Heart left ventricle (tissue), 13 donors: ENCODE results near the gene MED27.

Source experiments
- POLR2A ChIP-seq, 2 donors: fragments of 450-650 bp; IDR thresholded peaks; one replicate each; pipeline ENCODE4 v1.6.1; 2017; ENCODE audit warnings: antibody characterized with exemption in 2 of 2, mild to moderate bottlenecking in 2 of 2, moderate library complexity in 2 of 2
- TF ChIP-seq, protein P1 (sequence below), 12 donors: fragments of 200-600 bp; sonication (generic) in 4 of 12; IDR thresholded peaks; one replicate each; pipeline versions ENCODE4 v1.5.0 to v1.8.0; 2018 to 2022; ENCODE audit warnings: antibody characterized with exemption in 12 of 12, mild to moderate bottlenecking in 5 of 12
- donor health status: ischemic (EF 13 %, LVEDD 7.1; RV severe dilation, severe dysfunction).
- donor health status: DM: no; HTN: yes; CAD: no.
- donor health status: DM: no; HTN: no; CAD: no.
- donor health status: ischemic (EF 25% LVEDD 6.9; RV normal size, moderate dysfunction).
- donor health status: ischemic (EF 25% LVEDD 5.7; RV mildly dilated, moderate dysfunction).
- donor health status: ischemic (EF 35%, LVEDD 5.7; RV mildly dilated, moderate dysfunction).
- donor health status: nonischemic (EF 11% LVEDD 7.7; RV severe dilation, severe dysfunction).
- donor health status: DM: yes; HTN: yes; CAD: no.
- donor health status: PGD.
- donor health status: ischemic (EF 29% LVEDD 5.4; RV normal size, mild dysfunction).
- donor health status: nonischemic (EF 23%, LVEDD 6.1; RV moderate dilation, normal function).

DNA sequence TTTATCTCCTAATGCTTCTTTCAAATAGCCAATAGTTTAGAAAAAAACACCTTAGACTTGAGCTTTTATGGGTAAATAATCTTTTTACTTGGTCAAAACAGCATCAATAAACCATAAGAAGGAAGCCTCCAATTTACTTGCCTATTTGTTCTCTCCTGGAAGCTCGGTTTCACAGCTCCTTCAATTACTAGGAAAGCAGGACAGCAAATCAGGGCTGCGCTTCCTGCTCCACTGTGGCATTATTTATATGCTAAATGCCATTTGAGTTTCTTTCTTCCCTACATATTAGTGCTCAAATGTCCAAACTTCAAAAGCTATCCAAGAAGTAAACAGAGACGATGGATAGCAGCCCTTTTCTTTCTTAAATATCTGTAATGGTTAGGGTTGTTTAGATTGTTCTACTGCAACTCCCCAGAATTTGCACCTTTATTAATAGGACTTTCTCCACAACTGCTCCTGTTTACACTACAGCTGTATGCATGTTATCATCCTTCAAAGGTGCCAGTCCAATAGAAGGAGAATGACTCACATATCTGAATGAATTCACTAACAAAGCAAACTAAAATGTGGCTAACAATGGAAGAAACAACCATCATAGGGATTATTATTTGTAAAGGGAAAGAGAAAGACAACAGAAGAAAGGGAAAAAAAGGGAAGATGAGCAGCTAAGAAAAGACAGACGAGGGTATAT, 58.7 kb downstream of the MED27 start:
- TF ChIP-seq, protein P1, sequence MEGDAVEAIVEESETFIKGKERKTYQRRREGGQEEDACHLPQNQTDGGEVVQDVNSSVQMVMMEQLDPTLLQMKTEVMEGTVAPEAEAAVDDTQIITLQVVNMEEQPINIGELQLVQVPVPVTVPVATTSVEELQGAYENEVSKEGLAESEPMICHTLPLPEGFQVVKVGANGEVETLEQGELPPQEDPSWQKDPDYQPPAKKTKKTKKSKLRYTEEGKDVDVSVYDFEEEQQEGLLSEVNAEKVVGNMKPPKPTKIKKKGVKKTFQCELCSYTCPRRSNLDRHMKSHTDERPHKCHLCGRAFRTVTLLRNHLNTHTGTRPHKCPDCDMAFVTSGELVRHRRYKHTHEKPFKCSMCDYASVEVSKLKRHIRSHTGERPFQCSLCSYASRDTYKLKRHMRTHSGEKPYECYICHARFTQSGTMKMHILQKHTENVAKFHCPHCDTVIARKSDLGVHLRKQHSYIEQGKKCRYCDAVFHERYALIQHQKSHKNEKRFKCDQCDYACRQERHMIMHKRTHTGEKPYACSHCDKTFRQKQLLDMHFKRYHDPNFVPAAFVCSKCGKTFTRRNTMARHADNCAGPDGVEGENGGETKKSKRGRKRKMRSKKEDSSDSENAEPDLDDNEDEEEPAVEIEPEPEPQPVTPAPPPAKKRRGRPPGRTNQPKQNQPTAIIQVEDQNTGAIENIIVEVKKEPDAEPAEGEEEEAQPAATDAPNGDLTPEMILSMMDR (IDR thresholded peaks at IDR 0.05): no peak
- TF ChIP-seq POLR2A (IDR thresholded peaks at IDR 0.05): no peak
